GM19240 (cell line): Measurements from ENCODE around the gene PIK3AP1.

Source experiments
- DNase-seq: peaks from one replicate; pipeline ENCODE4 v3.0.0; 2011; ENCODE audit warnings: low spot score; ENCODE audit not compliant: insufficient read length

The PIK3AP1 gene

GRCh38 chr10:96645191-96645721, 75.1 kb downstream of the PIK3AP1 start:
- no peak for DNase-seq

DNA sequence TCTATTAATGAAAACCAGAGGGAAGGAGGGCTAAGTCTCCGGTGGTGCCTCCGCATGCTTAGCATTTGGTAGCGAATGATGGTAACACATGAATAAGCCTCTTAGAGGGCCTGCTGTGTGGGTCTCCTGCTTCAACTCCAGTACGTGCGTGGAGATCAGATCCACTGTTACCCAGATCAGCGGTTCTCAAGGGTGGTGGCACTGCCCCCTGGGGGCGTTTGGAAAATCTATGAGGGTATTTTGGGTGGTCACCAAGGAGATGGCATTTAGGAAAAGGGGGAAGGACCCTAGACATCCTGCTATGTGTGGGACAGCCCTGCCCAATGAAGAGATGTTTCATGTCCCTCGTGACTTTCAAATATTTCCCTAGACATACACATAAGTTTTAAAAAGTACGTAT, 76.4 kb downstream of the PIK3AP1 start:
- no peak for DNase-seq

GRCh38 chr10:96642973-96643372, 77.3 kb downstream of the PIK3AP1 start:
- no peak for DNase-seq

DNA sequence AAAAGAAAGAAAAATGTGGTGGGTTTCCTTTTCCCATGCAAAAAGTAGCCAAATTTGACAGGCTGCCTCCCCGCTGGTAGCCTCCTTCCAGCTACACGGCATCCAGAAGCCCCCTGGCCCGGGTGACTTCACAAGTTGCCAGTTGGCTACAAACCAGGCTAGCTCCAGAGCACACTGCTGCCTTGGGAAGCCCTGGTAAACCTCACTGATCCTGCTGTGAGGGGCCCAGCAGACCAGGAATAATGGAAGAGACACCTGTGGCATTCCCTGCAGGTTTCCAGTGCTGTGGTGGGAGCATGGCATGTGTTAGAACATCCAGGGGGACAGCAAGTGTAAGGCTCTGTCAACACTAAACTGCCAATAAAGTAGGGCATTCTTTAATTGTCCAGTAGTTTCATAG, 77.8 kb downstream of the PIK3AP1 start:
- no peak for DNase-seq

- DNase-seq, result no peak
Observed at GRCh38 chr10:96641396-96642295, 78.7 kb downstream of the PIK3AP1 start.

DNA sequence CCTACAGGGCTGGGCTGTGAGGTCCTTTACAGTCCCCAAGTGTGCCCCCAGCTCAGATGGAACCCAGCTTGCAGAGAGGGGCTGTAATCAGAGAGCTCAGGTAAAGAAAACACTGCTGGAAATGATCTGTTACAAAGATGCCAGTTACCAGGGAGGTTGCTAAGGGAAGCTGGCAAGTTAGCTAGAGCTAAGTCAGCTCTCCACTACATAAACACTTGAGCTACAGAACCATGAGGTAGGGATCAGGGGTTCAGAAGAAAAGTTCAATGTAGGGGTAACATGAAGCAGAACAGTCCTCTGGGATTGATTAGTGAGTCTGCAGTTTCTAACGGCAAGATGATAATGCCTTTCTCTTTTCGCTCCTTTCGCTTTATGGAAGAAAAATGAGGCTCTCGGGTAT, 80.4 kb downstream of the PIK3AP1 start:
- DNase-seq, result no peak

GRCh38 chr10:96638696-96639095, 81.6 kb downstream of the PIK3AP1 start:
- DNase-seq, result no peak

GRCh38 chr10:96638120-96638519, 82.2 kb downstream of the PIK3AP1 start:
- no peak for DNase-seq

DNA sequence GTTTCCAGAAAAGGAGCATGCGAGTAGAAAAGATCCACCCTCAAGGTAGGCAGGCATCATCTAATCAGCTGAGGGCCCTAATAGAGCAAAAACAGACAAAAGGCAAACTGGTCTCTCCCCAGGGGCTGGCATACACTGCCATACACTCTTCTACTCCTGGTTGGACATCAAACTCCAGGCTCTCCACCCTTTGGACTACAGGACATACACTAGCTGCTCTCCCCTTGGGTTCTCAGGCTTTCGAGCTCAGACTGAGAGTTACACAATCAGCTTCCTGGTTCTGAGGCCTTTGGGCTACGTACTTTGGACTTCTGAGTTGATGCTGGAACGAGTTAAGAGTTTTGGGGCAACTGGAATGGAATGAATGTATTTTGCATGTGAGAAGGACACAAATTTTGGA, 82.6 kb downstream of the PIK3AP1 start:
- no peak for DNase-seq

DNA sequence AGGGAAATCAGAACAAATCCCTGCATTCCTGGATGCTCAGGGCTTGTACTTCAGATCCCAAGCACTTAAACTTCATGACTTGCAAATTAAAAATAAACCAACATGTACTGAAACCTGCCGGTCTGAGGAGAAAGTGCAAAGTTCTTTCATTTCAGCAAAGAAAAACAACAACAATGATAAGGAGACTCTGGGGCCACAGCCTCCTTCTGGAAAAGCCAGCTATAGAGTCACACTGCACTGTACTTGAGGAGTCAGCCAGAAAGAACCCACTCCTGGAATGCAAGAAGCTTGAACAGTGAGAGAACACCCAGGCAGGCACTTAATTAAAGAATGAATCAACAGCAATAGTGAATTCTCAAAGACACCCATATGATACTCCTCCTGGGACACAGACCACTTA, 83.8 kb downstream of the PIK3AP1 start:
- no peak for DNase-seq

- DNase-seq, result no peak
Observed at GRCh38 chr10:96632974-96633710, 87.2 kb downstream of the PIK3AP1 start.

GRCh38 chr10:96627292-96627691, 93.0 kb downstream of the PIK3AP1 start:
- no peak for DNase-seq

DNA sequence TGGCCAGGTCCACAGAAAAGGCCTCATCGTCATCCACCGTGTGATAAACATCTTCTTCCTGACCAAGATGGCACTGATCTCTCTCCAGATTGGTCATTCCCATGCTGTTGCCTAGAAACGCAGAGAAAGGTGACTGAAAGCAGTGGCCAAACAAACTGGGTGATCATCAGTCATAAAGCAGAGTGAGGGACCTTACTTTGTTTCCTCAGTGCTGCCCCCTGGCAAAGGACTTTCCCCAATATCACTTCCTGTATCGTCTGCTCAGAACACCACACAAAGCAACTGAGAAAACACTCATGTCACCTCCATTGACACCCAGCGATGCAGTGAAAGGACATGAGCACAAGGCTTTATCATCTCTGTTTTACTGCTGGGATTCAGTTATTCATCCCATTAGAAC, 93.5 kb downstream of the PIK3AP1 start:
- DNase-seq, result no peak

DNA sequence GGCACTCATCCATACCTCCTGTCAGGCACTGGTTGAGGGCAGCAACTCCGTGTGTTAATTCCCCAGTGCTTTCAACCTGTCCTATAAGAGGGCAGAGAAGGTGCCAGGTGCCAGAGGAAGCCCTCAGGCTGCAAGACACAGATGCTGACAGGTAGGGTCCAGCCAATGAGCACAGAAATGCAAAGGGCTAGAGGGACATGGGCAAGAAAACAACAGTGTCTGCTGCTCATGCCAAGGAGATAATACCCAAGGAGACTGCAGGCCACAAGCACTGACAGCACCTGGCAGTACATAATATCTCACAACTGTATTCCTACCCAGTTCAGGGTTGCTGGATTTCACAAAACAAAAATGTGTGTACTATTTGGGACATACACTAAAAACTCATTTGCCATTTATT, 95.1 kb downstream of the PIK3AP1 start:
- DNase-seq, result no peak

- DNase-seq, result no peak
Observed at GRCh38 chr10:96622013-96622787, 98.1 kb downstream of the PIK3AP1 start.

DNA sequence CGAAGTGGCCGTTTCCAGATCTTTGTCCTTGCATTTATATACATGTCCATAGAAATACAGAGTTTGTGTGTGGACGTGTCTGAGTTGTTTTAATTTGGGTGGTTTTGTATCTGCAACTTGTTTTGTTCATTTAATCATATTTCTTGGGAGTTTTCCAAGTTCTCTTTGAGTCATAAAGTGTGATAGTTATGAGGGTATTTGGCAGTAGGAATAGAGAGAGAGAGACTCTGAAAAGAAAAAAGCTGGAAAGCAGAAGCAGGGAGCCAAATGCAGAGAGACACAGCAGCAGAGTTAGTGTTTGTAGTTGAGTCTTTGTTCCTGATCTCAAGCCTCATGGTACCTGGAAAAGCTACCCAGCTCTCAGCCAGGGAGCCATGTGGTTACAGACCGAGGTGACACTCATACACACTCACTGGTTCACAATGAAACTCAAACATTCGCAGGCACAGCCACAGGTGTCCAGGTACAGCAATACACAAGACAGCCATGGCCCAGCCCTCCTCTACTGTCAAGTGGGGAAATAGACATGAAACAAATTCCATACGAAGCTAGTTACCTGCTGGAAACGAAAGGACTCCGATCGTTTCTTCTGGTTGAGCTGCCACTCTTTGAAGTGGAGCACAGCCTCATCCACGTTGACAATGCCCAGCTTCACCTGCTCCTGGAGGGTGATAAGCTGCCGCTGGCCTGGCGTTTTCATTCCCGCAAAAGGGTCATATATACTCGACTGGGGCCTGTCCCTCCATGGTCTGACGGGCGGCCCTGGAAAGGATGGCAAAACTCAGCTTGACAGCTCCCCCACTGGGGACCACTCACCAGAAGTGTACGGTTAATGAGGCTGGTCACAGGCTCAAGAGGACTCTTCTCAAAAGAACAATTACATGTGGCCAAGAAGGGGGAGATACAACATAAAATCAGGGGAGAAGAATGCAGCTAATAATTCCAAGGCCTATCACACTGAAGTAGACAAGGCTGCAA, 100.2 kb downstream of the PIK3AP1 start:
- no peak for DNase-seq

GRCh38 chr10:96619120-96619519, 101.2 kb downstream of the PIK3AP1 start:
- DNase-seq, result no peak

- no peak for DNase-seq
Observed at GRCh38 chr10:96618653-96619052, 101.7 kb downstream of the PIK3AP1 start.

- no peak for DNase-seq
Observed at GRCh38 chr10:96616961-96617360, 103.4 kb downstream of the PIK3AP1 start.

DNA sequence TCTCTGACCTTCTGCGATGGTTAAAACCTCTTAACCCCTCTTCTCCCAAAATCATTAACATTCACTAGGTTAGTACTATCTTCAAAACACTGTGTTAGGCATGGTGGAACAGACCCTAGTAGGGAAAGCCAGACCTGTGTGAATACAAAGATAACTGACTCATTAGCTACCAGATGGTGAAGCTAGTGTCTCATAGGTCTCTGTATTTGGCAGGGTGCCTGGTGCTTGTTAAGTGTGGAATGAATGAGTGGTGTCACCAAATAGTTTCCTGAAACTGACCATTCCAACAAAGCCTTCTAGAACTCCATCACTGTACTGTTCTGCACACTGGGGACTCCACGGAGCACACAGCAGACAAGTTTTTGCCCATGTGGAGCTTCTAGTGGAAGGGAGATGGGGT, 105.8 kb downstream of the PIK3AP1 start:
- no peak for DNase-seq
